ENCODE data around the gene AIF1L. TPM values are rescaled to one million over a fixed set of nuclear protein-coding genes. Genes with fewer than 3 reads are reported as not detected.
"Not testable (repeated sequence)": the region's sequence is repeated elsewhere in the genome, so short reads cannot be mapped to it uniquely, and the experiment has no call there.

Gene AIF1L
- total RNA-seq, 1 donor from 2014 or later, result 75.4 TPM

- DNase-seq (ENCODE audit: low read depth), result peak; percentile 80
Measured at GRCh38 chr9:131097948-131098278, 1.6 kb downstream of the AIF1L start.

DNA sequence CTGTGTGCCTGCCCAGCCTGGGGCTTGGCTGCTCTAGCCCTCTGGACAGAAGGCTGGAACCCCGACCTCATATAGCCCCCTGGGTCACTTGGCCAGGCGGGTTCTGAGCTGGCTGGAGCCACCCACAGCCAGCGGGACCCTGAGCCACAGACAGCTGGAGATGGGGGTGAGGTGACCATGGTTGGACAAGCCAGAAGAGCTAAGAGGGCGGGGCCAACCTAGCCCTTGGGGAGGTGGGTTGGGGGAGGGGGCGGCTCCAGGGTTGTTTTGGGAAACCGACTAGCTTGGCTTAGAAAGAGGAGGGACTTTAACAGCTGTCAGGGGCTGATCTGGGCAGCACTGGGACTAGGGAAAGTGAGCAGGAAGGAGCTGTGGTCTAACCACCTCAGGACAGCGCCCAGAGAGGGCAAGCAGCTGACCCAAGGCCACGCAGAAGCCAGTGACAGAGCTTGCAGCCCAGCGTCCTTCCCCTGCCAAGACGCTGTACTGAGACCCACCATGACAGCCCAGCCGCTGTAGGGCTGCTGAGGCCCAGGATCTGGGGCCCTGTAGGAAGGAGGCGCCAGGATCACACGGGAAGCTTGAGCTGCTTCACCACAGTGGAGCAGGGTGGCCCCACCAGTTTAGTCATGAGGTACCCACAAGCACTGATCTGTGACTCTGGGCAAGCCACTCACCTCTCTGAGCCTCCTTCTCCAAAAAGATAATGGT is 2.2 kb downstream of the AIF1L start:
- peak; percentile 94 for DNase-seq (ENCODE audit: low read depth)

- no peak for DNase-seq (ENCODE audit: low read depth)
Measured at GRCh38 chr9:131099102-131099606, 2.8 kb downstream of the AIF1L start.

GRCh38 chr9:131099845-131100244 is 3.5 kb downstream of the AIF1L start:
- not testable (repeated sequence) for DNase-seq (ENCODE audit: low read depth)

DNA sequence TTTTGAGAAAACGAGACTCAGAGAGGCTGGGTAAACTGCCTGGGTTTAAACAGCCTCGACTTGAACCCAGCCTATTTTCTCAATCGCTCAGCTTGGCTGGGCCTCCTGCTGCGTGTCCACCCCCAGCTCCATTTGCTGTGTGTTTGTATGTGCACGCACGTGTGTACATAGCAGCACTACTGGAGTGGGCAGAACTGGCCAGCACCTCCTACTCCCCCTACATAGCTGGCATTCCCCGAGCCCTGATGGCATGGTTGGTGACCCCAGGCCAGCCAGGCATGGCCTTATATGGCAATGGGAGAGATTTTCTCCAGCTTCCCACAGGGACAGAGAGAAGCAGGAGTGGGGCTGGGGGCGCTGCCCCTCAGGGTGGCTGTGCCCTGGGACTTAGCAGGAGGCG is 4.1 kb downstream of the AIF1L start:
- DNase-seq (ENCODE audit: low read depth), result peak; percentile 57

GRCh38 chr9:131101207-131101964 is 5.1 kb downstream of the AIF1L start:
- DNase-seq (ENCODE audit: low read depth), result no peak

GRCh38 chr9:131103024-131103423 is 6.7 kb downstream of the AIF1L start:
- no peak for DNase-seq (ENCODE audit: low read depth)

DNA sequence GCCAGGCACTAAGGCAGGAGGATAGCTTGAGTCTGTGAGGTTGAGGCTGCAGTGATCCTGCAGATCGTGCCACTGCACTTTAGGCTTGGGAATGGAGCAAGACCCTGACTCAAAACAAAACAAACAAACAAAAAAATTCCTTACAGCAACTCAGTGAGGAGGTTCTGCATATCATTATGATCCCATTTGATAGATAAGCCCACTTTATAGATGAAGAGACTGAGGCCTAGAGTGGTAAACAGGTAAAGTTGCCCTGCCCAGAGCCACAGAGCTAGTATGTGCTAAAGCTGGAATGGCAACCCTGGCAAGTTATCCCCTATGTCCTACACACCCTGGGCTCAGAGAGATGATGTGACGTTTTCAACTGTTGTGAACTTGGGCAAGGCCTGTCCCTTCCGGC is 7.2 kb downstream of the AIF1L start:
- no peak for DNase-seq (ENCODE audit: low read depth)

- no peak for DNase-seq (ENCODE audit: low read depth)
Measured at GRCh38 chr9:131104016-131104740, 7.8 kb downstream of the AIF1L start.

- no peak for DNase-seq (ENCODE audit: low read depth)
Measured at GRCh38 chr9:131105952-131106351, 9.6 kb downstream of the AIF1L start.

- DNase-seq (ENCODE audit: low read depth), result no peak
Measured at GRCh38 chr9:131107760-131108159, 11.4 kb downstream of the AIF1L start.

GRCh38 chr9:131111186-131111853 is 15.0 kb downstream of the AIF1L start:
- no peak for DNase-seq (ENCODE audit: low read depth)

GRCh38 chr9:131111854-131112311 is 15.6 kb downstream of the AIF1L start:
- DNase-seq (ENCODE audit: low read depth), result no peak

GRCh38 chr9:131112374-131113154 is 16.2 kb downstream of the AIF1L start:
- no peak for DNase-seq (ENCODE audit: low read depth)

- DNase-seq (ENCODE audit: low read depth), result no peak
Measured at GRCh38 chr9:131113655-131114054, 17.3 kb downstream of the AIF1L start.

DNA sequence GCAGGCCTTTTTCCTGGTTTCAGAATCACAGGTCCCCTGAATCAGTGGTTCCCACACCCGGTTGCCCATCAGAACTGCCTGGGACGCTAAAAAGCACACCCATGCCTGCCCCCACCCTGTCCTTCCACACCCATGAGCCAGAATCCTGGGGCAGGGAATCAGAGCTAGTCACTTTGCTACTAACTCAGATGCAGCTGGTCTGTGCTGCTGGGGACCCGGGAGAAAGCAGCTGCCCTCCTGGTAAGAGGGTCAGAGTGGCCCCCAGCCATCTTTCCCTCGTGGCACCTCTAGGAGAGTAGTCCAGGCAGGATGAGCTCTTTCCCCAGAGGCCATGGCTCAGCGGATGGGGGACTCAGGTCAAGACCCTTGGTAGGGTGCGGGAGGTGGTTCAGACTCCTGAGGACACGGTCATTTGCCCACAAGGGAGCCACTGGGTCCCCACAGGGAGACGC is 17.8 kb downstream of the AIF1L start:
- no peak for DNase-seq (ENCODE audit: low read depth)

GRCh38 chr9:131115360-131115742 is 19.0 kb downstream of the AIF1L start:
- not testable (repeated sequence) for DNase-seq (ENCODE audit: low read depth)

GRCh38 chr9:131116281-131117120 is 20.2 kb downstream of the AIF1L start:
- DNase-seq (ENCODE audit: low read depth), result no peak

DNA sequence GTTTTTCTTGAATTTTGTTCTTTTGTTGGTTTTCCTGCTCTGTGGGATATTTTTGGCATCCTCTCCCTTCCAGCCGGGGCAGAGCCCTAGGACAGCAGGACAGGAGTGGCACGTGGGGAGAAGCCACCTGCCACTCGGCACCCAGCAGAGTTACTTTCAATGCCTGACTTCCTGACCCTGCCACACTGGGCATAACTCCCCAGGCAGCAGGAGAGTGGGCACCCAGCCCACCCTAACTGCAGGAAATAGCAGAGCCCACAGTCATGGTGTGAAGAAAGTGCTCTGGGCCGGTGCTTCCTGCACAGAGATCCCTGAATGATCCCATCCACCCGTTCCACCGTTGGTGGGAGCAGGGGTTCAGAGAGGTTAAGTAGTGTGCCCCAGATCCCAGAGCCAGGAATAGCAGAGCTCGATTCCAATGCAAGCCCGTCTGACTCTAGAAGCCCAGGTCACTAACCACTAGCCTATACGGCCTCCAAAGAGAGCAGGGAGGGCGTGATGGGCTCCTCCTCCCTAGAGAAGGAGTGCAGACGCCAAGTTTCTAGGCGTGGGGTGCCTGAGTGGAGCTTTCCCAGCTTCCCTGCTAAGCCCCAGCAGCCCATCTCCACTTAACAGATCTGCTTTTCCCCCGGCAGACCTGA is 20.9 kb downstream of the AIF1L start:
- DNase-seq (ENCODE audit: low read depth), result no peak
